K562 (cell line): Measurements from ENCODE around the gene LY6G5B. TPM values are rescaled to one million over a fixed set of nuclear protein-coding genes. Genes with fewer than 3 reads are reported as not detected.
A peak's percentile ranks its signal among the peaks of the same experiment; 100 is the strongest.

Experiments
- BACH1 ChIP-seq: fragments of 200-800 bp; sonication (Bioruptor generic); IDR thresholded peaks from 2 replicates; pipeline ENCODE4 v1.6.1; 2016; ENCODE audit warnings: missing genetic modification characterization, missing compliant biosample characterization
- E2F3 ChIP-seq: fragments of 250-450 bp; sonication (Bioruptor Pico); IDR thresholded peaks from 2 replicates; pipeline ENCODE4 v1.4.0; 2020; ENCODE audit warnings: mild to moderate bottlenecking
- E2F8 ChIP-seq: fragments of 450-650 bp; IDR thresholded peaks from 2 replicates; pipeline ENCODE4 v1.7.1; 2018; ENCODE audit warnings: mild to moderate bottlenecking, low read depth; ENCODE audit not compliant: partially characterized antibody
- HOXB6 ChIP-seq: fragments of 250-450 bp; sonication (Bioruptor Pico); IDR thresholded peaks from 2 replicates; pipeline ENCODE4 v1.5.1; 2022; ENCODE audit warnings: mild to moderate bottlenecking, borderline replicate concordance
- LCOR ChIP-seq: sonication (generic); formaldehyde crosslinking; IDR thresholded peaks from 2 replicates; pipeline ENCODE4 v1.8.0; 2022; ENCODE audit warnings: mild to moderate bottlenecking, missing genetic modification reagents
- MECOM ChIP-seq: fragments of 250-450 bp; sonication (Bioruptor Pico); IDR thresholded peaks from 2 replicates; pipeline ENCODE4 v1.8.0; 2022; ENCODE audit warnings: inconsistent platforms
- NFIC ChIP-seq: fragments of 450-650 bp; IDR thresholded peaks from 2 replicates; pipeline ENCODE4 v1.6.1; 2017; ENCODE audit warnings: mild to moderate bottlenecking, inconsistent platforms
- NONO ChIP-seq, 2 experiments: fragments of 200-400 bp in 1 of 2; fragments of 450-650 bp in 1 of 2; formaldehyde crosslinking in 1 of 2; IDR thresholded peaks; 2 replicates each; pipeline ENCODE4 v1.6.1; 2017; ENCODE audit warnings: low read depth in 2 of 2, mild to moderate bottlenecking in 2 of 2, moderate library complexity in 2 of 2, low read length in 1 of 2
- SMAD4 ChIP-seq: fragments of 250-450 bp; sonication (Bioruptor Pico); conservative IDR thresholded peaks from 2 replicates; pipeline ENCODE4 v1.8.0; 2021; ENCODE audit warnings: inconsistent platforms, mild to moderate bottlenecking, moderate library complexity
- SP1 ChIP-seq: sonication (generic); formaldehyde crosslinking; IDR thresholded peaks from 2 replicates; pipeline ENCODE4 v1.8.1; 2022; ENCODE audit warnings: mild to moderate bottlenecking, missing genetic modification reagents
- STAG1 ChIP-seq: sonication (generic); formaldehyde crosslinking; IDR thresholded peaks from 2 replicates; pipeline ENCODE4 v1.5.0; 2020; ENCODE audit warnings: missing genetic modification reagents, borderline replicate concordance
- ZHX1 ChIP-seq: fragments of 150-350 bp; conservative IDR thresholded peaks from 2 replicates; pipeline ENCODE4 v1.6.1; 2014; ENCODE audit warnings: low read length
- polyA plus RNA-seq, 8 experiments: library from polyadenylated mRNA; depleted of rRNA in 4 of 8; stranded (reverse) in 5 of 8; unstranded in 3 of 8; fragments of >200 nt; fragmentation: Nextera tagmentation in 2 of 8; fragmentation: Illumina TruSeq in 1 of 8; extraction: Ambion mirVana in 2 of 8; extraction: Trizol in 1 of 8; gene quantifications; 2 replicates each; pipeline versions ENCODE4 v1.2.1 to v1.2.3, GENCODE V29; 2011 to 2014; ENCODE audit warnings: inconsistent platforms in 1 of 8, missing spikeins in 1 of 8
- total RNA-seq, 7 experiments: library from RNA; depleted of rRNA in 6 of 7; stranded (reverse); fragments of >200 nt in 6 of 7; fragmentation: Illumina TruSeq in 2 of 7; extraction: Trizol in 2 of 7; gene quantifications; 2 replicates each; pipeline versions ENCODE4 v1.2.1 to v1.2.3, GENCODE V29; 2011 to 2021; ENCODE audit warnings: low replicate concordance in 1 of 7
- TF ChIP-seq, protein P1 (sequence below), 2 experiments: fragments of 150-350 bp in 1 of 2; IDR thresholded peaks; 2 replicates each; pipeline ENCODE4 v1.6.1; 2012 to 2016; ENCODE audit warnings: low read depth in 2 of 2, low read length in 2 of 2, mild to moderate bottlenecking in 1 of 2, moderate library complexity in 1 of 2
- TF ChIP-seq, protein P2 (sequence below): sonication (generic); formaldehyde crosslinking; IDR thresholded peaks from 2 replicates; pipeline ENCODE4 v1.8.1; 2022; ENCODE audit warnings: missing genetic modification reagents
- TF ChIP-seq, protein P3 (sequence below): fragments of 200-800 bp; sonication (Bioruptor generic); IDR thresholded peaks from 2 replicates; pipeline ENCODE4 v1.6.1; 2017; ENCODE audit warnings: missing genetic modification characterization, missing compliant biosample characterization

Gene LY6G5B
- total and polyA plus RNA-seq, 9 of the 15 experiments (the other 6 are each of a cell fraction or from before 2014, with no cell fraction given): 6.0 to 27.0 (median 7.5) TPM

- TF ChIP-seq HOXB6 (CRISPR knock-in tag): no peak
- 0 out of 2 replicates have a peak, but pooled peaks have one; percentile 17 for TF ChIP-seq STAG1
- TF ChIP-seq, protein P1, sequence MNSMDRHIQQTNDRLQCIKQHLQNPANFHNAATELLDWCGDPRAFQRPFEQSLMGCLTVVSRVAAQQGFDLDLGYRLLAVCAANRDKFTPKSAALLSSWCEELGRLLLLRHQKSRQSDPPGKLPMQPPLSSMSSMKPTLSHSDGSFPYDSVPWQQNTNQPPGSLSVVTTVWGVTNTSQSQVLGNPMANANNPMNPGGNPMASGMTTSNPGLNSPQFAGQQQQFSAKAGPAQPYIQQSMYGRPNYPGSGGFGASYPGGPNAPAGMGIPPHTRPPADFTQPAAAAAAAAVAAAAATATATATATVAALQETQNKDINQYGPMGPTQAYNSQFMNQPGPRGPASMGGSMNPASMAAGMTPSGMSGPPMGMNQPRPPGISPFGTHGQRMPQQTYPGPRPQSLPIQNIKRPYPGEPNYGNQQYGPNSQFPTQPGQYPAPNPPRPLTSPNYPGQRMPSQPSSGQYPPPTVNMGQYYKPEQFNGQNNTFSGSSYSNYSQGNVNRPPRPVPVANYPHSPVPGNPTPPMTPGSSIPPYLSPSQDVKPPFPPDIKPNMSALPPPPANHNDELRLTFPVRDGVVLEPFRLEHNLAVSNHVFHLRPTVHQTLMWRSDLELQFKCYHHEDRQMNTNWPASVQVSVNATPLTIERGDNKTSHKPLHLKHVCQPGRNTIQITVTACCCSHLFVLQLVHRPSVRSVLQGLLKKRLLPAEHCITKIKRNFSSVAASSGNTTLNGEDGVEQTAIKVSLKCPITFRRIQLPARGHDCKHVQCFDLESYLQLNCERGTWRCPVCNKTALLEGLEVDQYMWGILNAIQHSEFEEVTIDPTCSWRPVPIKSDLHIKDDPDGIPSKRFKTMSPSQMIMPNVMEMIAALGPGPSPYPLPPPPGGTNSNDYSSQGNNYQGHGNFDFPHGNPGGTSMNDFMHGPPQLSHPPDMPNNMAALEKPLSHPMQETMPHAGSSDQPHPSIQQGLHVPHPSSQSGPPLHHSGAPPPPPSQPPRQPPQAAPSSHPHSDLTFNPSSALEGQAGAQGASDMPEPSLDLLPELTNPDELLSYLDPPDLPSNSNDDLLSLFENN (IDR thresholded peaks at IDR 0.05; ENCODE audit: low read depth in 2 of 2, low read length in 2 of 2): no peak
- peak; percentile 7 for TF ChIP-seq E2F8
- TF ChIP-seq SMAD4 (CRISPR knock-in tag): no peak
- TF ChIP-seq ZHX1: no peak
- TF ChIP-seq LCOR (CRISPR knock-in tag): no peak; the same call in 1 of the 2 replicates
- no peak for TF ChIP-seq MECOM (CRISPR knock-in tag)
- TF ChIP-seq, protein P2, sequence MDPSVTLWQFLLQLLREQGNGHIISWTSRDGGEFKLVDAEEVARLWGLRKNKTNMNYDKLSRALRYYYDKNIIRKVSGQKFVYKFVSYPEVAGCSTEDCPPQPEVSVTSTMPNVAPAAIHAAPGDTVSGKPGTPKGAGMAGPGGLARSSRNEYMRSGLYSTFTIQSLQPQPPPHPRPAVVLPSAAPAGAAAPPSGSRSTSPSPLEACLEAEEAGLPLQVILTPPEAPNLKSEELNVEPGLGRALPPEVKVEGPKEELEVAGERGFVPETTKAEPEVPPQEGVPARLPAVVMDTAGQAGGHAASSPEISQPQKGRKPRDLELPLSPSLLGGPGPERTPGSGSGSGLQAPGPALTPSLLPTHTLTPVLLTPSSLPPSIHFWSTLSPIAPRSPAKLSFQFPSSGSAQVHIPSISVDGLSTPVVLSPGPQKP (CRISPR knock-in tag): no peak
- no peak for TF ChIP-seq E2F3 (CRISPR knock-in tag)
- TF ChIP-seq NONO (IDR thresholded peaks at IDR 0.05; ENCODE audit: low read depth in 2 of 2, low read length in 1 of 2): no peak
- TF ChIP-seq, protein P3, sequence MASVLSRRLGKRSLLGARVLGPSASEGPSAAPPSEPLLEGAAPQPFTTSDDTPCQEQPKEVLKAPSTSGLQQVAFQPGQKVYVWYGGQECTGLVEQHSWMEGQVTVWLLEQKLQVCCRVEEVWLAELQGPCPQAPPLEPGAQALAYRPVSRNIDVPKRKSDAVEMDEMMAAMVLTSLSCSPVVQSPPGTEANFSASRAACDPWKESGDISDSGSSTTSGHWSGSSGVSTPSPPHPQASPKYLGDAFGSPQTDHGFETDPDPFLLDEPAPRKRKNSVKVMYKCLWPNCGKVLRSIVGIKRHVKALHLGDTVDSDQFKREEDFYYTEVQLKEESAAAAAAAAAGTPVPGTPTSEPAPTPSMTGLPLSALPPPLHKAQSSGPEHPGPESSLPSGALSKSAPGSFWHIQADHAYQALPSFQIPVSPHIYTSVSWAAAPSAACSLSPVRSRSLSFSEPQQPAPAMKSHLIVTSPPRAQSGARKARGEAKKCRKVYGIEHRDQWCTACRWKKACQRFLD: no peak
- TF ChIP-seq SP1 (CRISPR knock-in tag): peak; percentile 11; the same call in 1 of the 2 replicates
- no peak for TF ChIP-seq BACH1 (tag)
- TF ChIP-seq NFIC: no peak
These were observed 11.4 kb downstream of the LY6G5B start (continued) for GRCh38 chr6:31681135-31681671.
